ENCODE results near the gene RNFT2. TPM values are rescaled to one million over a fixed set of nuclear protein-coding genes. Genes with fewer than 3 reads are reported as not detected.
A peak's percentile ranks its signal among the peaks of the same experiment; 100 is the strongest.

RNFT2 gene
- polyA plus RNA-seq, 2 of the 4 experiments (the other 2 are of a cell fraction), result 2.6 to 7.2 TPM

DNA sequence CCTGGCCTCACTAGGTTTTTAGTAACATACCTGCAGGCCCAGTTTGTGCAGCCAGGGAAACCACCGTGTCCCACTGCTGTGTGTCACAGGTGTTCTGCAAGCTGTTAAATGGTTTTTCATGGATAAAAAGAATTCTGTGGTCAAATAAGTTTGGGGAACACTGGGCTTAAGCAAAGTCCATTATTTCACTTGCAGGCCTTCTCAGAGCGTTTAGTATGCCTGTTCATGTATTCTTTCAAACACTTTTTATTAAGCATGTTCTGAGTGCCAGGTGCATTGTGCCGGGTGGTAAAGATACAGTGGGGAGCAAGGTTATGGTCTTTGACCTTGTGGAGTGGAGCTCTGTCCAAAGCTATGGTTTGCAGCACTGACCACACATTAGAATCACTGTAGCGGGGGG, 7.4 kb downstream of the RNFT2 start:
- FAIRE-seq, result no peak
- CTCF ChIA-PET, result interaction anchor here (1.1 kb wide), 1 partner anchor 137 kb away, joined by 3 read pairs; no protein-coding TSS in a partner anchor
- no peak for DNase-seq (ENCODE audit: low read depth in 1 of 2, low spot score in 1 of 2)
- no peaks in the 10 kb centered on the region for H3K9me3 ChIP-seq
- TF ChIP-seq MYC (IDR thresholded peaks at IDR 0.05; ENCODE audit: borderline replicate concordance, low read length), result no peak
- no peak for TF ChIP-seq RAD21 (conservative IDR thresholded peaks at IDR 0.05 in 1 of 2, IDR thresholded peaks at IDR 0.05 in 1 of 2)
- no peak for TF ChIP-seq MAZ (IDR thresholded peaks at IDR 0.05; ENCODE audit: borderline replicate concordance, low read depth, low read length)
- TF ChIP-seq RCOR1 (IDR thresholded peaks at IDR 0.05; ENCODE audit: low read depth, low read length), result no peak
- no peak for TF ChIP-seq CBX2 (IDR thresholded peaks at IDR 0.05; ENCODE audit: borderline replicate concordance, low read depth)
- no peak for TF ChIP-seq CBX8 (IDR thresholded peaks at IDR 0.05)
- TF ChIP-seq RNF2 (IDR thresholded peaks at IDR 0.05; ENCODE audit: borderline replicate concordance, low read depth), result no peak
- TF ChIP-seq TP53 (CRISPR knock-in tag; IDR thresholded peaks at IDR 0.05), result no peak
- no peak for TF ChIP-seq RARB (CRISPR knock-in tag; IDR thresholded peaks at IDR 0.05)
- no peak for TF ChIP-seq KDM1A (IDR thresholded peaks at IDR 0.05; ENCODE audit: low read depth)
- TF ChIP-seq RFX5 (IDR thresholded peaks at IDR 0.05), result no peak
- TF ChIP-seq HOXA7 (CRISPR knock-in tag; IDR thresholded peaks at IDR 0.05), result no peak
- no peak for TF ChIP-seq JUNB (IDR thresholded peaks at IDR 0.05)
- TF ChIP-seq ZNF302 (CRISPR knock-in tag; IDR thresholded peaks at IDR 0.05), result no peak
- no peak for TF ChIP-seq HMGXB4 (CRISPR knock-in tag; IDR thresholded peaks at IDR 0.05; ENCODE audit: borderline replicate concordance)
- no peak for TF ChIP-seq JUN (IDR thresholded peaks at IDR 0.05)
- TF ChIP-seq HES2 (IDR thresholded peaks at IDR 0.05), result no peak
- TF ChIP-seq ESRRA (IDR thresholded peaks at IDR 0.05; ENCODE audit: borderline replicate concordance, low read length), result no peak
- TF ChIP-seq HOXB13 (CRISPR knock-in tag; IDR thresholded peaks at IDR 0.05; ENCODE audit: low read depth), result no peak
- no peaks in the 10 kb centered on the region for H3K4me1 ChIP-seq
- no peak for ATAC-seq
- POLR2A ChIA-PET, result no interaction called here
- no peak overlapping the region for H3K4me2 ChIP-seq
- H3K4me3 ChIP-seq, result no peak overlapping the region
- H3K27ac ChIP-seq, result no peak overlapping the region
- 93% methylated on average over 4 of the region's 4 CpGs for WGBS (ENCODE audit: missing lambda C conversion rate)

DNA sequence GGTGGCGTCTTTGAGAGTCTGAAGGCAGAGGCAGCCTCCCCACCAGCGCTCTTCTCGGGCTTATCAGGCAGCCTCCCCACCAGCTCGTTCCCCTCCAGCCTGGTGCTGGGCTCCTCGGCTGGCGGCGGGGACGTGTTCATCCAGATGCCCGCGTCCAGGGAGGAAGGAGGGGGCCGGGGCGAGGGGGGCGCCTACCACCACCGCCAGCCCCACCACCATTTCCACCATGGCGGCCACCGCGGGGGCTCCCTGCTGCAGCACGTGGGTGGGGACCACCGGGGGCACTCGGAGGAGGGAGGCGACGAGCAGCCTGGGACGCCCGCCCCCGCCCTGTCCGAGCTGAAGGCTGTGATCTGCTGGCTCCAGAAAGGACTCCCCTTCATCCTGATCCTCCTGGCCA, 11.8 kb downstream of the RNFT2 start:
- ChIA-PET POLR2A (no interaction called here), CTCF (no interaction called here)
- Histone ChIP-seq H3K9me3 (no peaks in the 10 kb centered on the region), H3K27ac (no peak overlapping the region), H3K4me2 (no peak overlapping the region), H3K4me1 (no peaks in the 10 kb centered on the region), H3K4me3 (no peak overlapping the region)
- ATAC-seq (0 out of 6 replicates have a peak, but pooled peaks of 1 of the 2 experiments have one; percentile 13), FAIRE-seq (no peak), DNase-seq (ENCODE audit: low read depth in 1 of 2, low spot score in 1 of 2) (no peak)
- WGBS (ENCODE audit: missing lambda C conversion rate), result 91% methylated on average over 13 of the region's 26 CpGs
- no peak for TF ChIP-seq FOXS1 (CRISPR knock-in tag; IDR thresholded peaks at IDR 0.05)
- no peak for TF ChIP-seq EP300 (IDR thresholded peaks at IDR 0.05)
- no peak for TF ChIP-seq HOXB13 (CRISPR knock-in tag; IDR thresholded peaks at IDR 0.05; ENCODE audit: low read depth)
- no peak for TF ChIP-seq FOSL2 (IDR thresholded peaks at IDR 0.05)
- no peak for TF ChIP-seq FOSL2 (CRISPR knock-in tag; IDR thresholded peaks at IDR 0.05)
- TF ChIP-seq RCOR1 (IDR thresholded peaks at IDR 0.05; ENCODE audit: low read depth, low read length), result no peak
- no peak for TF ChIP-seq REST (IDR thresholded peaks at IDR 0.05)
- TF ChIP-seq RFX5 (IDR thresholded peaks at IDR 0.05), result no peak
- TF ChIP-seq NR3C1 (IDR thresholded peaks at IDR 0.05), result no peak
